ENCODE measurements around the gene TRMT44.

GRCh38 chr4:8407316-8407715 lies 33.3 kb upstream of the TRMT44 start:
- no peak for TF ChIP-seq EZH2 (IDR thresholded peaks at IDR 0.05)
- TF ChIP-seq POLR2AphosphoS5 (IDR thresholded peaks at IDR 0.05; ENCODE audit: borderline replicate concordance, low read depth, low read length) = no peak
- TF ChIP-seq FOXP2 (optimal IDR thresholded peaks at IDR 0.05; ENCODE audit: control extremely low read depth, extremely low read length, insufficient read depth) = no peak
